Middle frontal gyrus (tissue), 1 donor: ENCODE data around the gene EIF5A2.

Source experiments
- DNase-seq: peaks from one replicate; pipeline ENCODE4 v3.0.0-alpha.2; 2015; ENCODE audit warnings: low spot score; ENCODE audit errors: extremely low spot score

EIF5A2 gene

DNA sequence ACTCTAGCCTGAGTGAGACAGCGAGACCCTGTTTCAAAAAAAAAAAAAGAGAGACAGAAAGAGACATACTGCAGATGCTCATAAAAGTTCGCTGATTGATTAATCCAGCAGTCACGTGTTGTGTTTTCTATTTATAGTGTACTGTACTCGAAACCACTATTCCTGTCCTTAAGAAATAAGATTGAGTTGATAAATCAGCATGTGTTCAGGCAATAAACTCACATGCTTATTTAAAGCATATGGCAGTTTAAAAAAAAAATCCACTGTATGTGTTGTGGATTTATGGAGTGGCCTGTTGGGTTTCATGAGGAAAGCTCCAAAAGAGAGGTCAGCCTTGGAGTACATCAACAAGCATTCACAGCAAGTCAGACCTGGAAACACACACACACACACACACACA is 56.1 kb downstream of the EIF5A2 start:
- DNase-seq: no peak

- no peak for DNase-seq
Measured at GRCh38 chr3:170848292-170848917, 60.0 kb downstream of the EIF5A2 start.

DNA sequence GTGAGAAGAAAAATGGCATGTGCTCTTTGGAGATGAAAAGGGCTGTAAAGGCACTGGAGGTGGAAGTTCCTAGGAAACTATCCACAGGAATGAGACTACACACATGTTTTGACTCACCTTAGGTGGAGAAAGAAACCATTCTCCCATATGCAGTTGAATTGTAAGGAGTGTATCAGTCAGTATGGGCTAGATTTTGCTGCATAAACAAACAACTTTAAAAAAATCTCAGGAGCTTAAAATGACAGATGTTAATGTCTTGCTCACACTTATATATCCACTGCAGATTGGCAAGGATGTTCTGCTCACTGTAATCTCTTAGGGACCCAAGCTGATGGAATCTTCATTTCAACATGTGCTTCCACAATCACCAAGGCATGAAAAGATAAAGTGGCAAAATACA is 64.1 kb downstream of the EIF5A2 start:
- no peak for DNase-seq

- no peak for DNase-seq
Measured at GRCh38 chr3:170840291-170840859, 68.1 kb downstream of the EIF5A2 start.

DNA sequence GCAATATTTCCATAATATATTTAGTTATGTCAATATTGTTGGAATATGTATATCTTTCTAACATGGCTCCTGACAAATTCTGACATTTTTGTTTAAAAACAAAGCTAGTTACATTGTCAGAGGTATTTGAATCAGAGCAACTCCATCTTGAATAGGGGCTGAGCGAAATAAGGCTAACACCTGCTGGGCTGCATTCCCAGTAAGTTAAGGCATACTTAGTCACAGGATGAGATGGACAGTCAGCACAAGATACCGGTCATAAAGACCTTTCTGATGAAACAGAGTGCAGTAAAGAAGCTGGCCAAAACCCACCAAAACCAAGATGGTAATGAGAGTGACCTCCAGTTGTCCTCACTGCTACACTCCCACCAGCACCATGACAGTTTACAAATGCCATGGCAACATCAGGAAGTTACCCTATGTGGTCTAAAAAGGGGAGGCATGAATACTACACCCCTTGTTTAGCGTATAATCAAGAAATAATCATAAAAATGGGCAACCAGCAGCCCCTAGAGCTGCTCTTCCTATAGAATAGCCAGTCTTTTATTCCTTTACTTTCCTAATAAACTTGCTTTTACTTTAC is 68.8 kb downstream of the EIF5A2 start:
- no peak for DNase-seq
